ENCODE data around the gene PLD1.
"Not testable (repeated sequence)": the region's sequence is repeated elsewhere in the genome, so short reads cannot be mapped to it uniquely, and the experiment has no call there.

PLD1 gene

GRCh38 chr3:171649911-171650592 lies 160.2 kb downstream of the PLD1 start:
- no peak for DNase-seq

GRCh38 chr3:171649267-171649666 lies 161.0 kb downstream of the PLD1 start:
- no peak for DNase-seq

DNA sequence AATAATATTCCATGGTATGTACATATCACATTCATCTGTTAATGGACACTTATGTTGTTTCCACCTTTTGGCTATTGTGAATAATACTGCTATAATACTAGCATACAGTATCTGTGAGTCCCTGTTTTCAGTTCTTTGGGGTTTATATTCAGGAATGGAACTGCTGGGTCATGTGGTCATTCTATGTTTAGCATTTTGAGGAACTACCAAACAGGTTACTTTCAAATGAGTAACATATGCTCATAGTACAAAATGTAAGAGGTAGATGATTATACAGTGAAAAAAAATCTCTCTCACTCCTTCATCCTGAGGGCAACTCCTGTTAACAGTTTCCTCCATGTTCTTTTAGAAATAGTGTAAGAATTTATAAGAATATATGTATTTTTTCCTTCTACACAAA lies 162.2 kb downstream of the PLD1 start:
- DNase-seq, result no peak

- DNase-seq, result peak; percentile 75
These were observed 163.7 kb downstream of the PLD1 start for GRCh38 chr3:171646357-171647133.

DNA sequence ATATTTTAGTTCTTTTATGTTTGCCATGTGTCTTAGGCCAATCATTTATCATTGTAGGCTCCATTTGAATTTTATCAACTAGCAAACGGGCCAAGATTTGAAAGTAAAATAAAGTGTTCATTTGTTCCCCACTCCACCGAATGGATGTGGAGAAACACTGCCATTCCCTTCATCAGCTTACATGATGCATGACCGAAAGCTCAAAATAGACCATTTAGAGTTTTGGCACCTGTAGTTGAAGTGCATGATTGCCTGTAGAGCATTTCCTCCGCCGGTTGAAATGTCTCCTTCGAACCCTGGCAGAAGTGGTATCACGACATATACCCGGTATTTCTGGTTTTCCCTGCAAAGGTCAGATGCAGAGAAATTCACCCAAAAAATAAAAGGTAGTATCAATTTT lies 165.6 kb downstream of the PLD1 start:
- DNase-seq, result no peak

- no peak for DNase-seq
These were observed 166.6 kb downstream of the PLD1 start for GRCh38 chr3:171643681-171644080.

DNA sequence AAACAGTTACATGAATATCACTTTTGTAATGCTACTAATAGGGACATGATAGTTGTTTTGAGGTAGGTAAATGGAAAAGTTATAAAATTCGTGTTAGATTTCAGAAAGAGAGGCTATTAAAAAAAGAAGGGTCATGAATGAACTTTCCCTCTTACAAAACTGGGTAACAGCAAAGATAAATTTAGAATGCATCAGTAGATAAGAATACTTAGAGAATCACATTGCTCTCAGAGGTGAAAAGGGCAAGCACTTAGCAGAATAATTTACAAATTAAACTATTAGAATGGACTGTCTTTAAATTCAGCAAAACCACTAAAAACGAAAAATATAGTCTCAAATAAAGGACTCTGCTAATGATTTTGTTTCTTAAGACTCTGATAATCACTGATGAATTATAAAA lies 167.2 kb downstream of the PLD1 start:
- DNase-seq, result no peak

GRCh38 chr3:171640520-171641412 lies 169.5 kb downstream of the PLD1 start:
- no peak for DNase-seq

- DNase-seq, result no peak
These were observed 173.6 kb downstream of the PLD1 start for GRCh38 chr3:171636666-171637065.

DNA sequence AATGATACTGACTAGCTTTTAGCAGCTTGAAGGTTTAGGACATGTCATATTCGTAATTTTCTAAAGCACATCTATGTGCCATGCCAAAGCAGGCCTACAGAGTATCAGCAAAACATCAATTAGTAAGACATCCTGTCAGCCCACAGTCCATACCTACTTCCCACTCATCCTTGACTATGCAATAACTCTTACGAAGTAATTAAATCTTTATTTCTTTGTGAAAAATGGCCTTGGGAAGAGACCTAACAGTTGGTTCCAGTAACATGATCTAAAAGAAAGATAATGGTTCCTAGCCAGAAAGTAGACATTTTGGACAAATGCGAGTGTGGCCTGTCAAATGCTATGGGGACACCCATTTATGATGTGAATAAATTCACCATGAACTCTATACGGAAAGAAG lies 177.5 kb downstream of the PLD1 start:
- no peak for DNase-seq

GRCh38 chr3:171626799-171627198 lies 183.5 kb downstream of the PLD1 start:
- DNase-seq, result not testable (repeated sequence)

GRCh38 chr3:171622126-171622525 lies 188.2 kb downstream of the PLD1 start:
- DNase-seq, result no peak

DNA sequence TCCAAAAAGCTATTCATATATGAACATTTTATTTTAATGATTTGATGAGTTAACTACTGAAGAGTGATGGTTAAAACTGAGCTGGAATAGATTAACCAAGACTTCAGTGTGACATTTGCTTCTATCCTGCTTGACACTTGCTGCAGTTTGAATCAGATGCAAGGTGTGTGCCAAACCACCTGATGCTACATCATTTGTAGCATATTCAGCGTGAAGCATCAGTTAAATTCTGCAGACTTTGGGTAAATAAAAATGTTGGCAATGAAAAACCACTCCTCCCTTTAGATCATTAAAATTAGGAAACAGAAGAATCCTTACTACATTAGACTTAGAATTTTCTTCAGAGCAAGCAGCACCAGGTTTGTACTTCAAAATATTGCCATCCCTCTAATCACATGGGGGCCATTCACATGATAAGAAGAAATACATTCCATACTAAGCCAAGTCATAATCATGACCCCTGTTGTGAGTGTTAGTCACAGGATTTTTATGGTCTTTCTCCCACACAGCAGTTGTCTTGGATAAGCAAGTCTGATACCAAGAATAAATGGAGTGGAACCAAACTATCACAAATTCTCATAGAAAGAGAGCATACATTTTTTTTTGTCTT lies 189.4 kb downstream of the PLD1 start:
- no peak for DNase-seq

DNA sequence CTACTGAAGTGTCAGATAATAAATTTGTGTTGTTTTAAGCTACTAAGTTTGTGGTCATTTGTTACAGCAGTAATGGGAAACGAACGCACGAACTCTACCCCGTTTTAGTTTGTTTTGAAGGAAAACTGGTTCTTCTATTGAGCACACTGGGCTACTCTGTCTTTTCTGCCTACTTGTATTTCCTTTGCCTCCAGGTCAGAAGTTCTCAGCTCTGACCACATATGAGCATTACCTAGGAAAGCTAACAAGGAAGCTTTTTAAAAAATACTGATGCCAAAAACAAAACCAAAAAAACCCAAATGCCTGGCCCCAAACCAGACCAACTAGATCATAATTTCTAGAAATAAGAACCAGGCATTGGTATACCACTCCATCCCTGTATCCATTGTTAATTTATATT lies 193.5 kb downstream of the PLD1 start:
- no peak for DNase-seq

GRCh38 chr3:171615686-171616085 lies 194.6 kb downstream of the PLD1 start:
- DNase-seq, result no peak

DNA sequence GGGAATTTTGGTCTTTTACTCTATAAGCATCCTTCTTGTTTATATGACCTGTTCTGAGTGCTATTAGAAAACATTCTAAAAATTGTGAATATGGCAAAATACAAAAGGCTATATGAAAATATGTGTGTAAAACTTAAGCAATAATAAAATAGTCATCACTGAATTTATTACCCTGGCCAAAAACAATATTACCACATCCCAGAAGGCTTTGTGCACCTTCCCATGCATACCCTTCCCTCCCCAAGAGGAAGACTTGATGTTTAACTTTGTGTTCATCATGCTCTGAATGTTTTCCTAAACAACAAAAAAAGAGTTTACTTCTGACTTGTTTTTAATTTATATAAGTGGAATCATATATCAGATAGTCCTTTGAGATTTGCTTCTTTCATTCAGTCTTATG lies 195.0 kb downstream of the PLD1 start:
- no peak for DNase-seq

DNA sequence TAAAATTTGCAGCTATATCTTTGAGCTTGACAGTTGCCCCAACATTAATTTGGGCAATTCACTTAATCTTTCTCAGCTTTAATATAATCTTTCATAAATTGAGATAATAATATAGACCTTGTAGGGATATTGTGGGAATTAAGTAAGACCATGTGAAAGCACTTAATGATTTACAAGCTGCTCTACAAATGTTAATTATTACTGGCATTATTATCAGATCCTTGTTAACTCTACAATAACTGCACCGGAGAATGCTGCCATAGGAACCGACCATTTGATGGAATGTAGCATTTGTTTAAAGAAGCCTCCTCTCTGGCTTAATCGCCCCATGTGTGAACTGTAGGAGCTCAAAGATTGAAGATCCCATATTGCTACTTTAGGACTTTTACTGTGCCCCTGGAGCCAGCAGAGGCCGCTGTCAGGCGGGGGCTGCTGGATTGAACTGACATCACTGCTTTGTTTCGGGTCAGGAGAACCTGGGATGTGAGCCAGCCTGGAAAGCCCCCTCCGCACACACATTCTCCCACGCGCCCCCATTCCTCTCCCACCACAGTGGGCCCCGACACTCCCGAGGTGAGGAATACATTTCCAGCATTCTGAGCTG lies 195.9 kb downstream of the PLD1 start:
- no peak for DNase-seq

- DNase-seq, result no peak
These were observed 202.8 kb downstream of the PLD1 start for GRCh38 chr3:171607452-171607851.

DNA sequence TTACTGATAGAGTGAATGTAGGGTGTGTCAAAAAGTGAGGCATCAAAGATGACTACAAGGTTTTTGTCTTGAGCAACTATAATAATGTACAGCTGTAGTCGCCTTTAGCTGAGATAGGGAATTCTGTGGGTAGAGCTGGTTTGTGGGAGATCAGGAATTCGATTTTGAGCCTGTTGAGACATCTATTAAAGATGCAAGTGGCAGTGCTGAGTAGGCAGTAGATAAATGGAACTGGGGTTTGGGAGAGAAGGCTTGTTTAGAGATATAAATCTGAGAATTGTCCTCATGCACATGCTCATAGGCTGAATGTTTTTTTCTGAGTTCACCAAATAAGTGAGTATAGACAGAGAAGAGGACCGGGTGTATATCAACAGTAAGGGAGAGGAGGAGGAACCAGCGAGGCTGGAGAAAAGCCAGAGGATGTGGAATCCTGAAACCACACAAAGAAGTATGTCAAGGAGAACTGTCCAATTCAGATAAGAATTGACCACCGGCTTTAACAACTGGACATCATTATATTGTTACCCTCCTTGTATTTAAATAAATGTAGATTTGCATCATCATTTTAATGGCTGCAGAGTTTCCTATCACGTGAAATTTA lies 204.0 kb downstream of the PLD1 start:
- no peak for DNase-seq

DNA sequence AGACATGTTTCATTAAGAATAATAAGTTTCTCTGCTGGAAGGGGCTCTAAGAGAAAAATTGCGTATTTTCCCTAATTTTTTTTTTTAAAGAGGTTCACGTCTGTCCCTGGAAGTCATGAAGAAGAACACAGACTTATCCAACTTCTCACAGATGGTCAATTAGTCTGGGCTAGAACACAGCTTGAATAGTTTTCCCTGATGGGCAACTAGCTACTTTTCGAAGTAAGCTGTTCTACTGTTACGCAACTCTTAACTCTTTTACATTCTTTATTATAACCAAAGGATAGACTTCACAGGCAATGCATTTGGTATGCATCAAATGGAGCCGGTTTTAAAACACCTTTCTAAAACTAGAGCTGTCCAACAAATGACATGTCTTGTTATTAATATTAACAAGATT lies 205.9 kb downstream of the PLD1 start:
- DNase-seq, result no peak

- DNase-seq, result no peak
These were observed 208.2 kb downstream of the PLD1 start for GRCh38 chr3:171602072-171602471.

DNA sequence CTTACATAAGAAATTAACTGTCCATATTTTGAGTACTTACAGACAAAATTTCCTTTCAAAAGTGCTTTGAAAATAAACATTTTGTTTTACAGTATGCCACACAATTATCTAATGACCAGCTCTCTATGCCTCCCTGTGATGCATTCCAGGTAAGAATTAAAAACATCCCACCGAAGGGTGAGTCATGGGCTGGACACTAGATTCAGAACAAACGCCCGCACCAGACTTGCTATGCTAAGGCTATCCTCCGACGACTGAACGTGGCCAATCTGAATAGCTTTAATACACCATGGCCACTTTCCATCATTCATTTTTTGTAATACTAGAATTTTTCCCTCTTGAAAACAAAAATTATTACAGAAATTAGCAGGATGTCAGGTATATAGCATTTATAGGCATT lies 210.3 kb downstream of the PLD1 start:
- DNase-seq, result no peak

All from NCI-H510A treated with DMSO at 0.1 percent for 48 hours (cell line).